Activated CD4-positive, CD25-positive, alpha-beta regulatory T cell treated with anti-CD3 and anti-CD28 coated beads, Interleukin-2, amount 50 U/mL, for 72 hours (primary cell): ENCODE data around the gene BIRC5.
A peak's percentile ranks its signal among the peaks of the same experiment; 100 is the strongest.

ENCODE experiments used
- DNase-seq: peaks from one replicate; pipeline ENCODE4 v3.0.0; 2021

The BIRC5 gene

DNA sequence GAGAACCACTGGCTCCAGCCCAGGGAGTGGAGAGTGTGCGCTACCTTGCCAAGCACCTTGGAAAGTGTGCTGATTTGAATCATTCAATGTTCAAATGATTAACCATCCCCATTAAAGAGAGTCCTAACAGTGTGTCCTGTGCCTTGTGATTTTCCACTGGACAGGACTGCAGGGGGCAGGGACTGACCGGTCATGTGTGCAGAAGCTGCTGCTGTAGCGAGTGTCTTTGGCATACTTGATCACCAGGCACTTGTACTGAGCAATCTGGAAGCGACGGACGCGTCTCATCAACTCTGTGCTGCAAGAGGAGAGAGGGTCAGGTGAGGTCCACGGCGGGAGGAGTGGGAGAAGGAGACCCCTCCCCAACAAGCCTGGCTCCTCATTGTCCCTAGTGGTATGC, 29.2 kb upstream of the BIRC5 start:
- no peak for DNase-seq

DNA sequence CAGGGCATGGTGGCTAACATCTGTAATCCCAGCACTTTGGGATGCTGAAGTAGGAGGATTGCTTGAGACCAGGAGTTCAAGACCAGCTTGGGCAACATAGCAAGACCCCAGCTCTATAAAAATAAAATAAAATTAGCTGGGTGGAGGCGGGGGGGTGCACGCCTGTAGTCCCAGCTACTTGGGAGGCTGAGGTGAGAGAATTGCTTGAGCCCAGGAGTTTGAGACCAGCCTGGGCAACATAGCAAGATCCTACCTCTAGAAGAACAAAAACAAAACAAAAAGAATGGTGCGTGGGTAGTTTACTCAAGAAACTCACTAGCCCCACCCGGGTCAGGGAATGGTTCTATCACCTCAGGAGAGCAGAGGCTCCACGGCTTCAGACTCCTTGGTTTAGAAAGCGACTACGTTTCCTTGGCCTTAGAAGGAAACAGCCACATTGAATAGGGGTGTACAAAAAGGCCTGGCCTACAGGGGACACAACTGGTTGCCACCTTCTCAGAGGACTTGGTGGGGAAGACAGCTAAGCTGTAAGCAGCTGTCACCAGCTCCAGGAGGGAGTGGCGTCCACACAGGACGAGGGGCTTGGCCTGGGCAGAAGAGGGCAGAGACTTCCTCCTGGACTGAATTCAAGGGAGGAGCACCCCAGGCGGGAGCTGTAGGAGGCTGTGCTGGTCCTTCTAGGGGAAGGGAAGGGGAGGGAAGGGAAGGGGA, 27.9 kb upstream of the BIRC5 start:
- DNase-seq, result no peak

DNA sequence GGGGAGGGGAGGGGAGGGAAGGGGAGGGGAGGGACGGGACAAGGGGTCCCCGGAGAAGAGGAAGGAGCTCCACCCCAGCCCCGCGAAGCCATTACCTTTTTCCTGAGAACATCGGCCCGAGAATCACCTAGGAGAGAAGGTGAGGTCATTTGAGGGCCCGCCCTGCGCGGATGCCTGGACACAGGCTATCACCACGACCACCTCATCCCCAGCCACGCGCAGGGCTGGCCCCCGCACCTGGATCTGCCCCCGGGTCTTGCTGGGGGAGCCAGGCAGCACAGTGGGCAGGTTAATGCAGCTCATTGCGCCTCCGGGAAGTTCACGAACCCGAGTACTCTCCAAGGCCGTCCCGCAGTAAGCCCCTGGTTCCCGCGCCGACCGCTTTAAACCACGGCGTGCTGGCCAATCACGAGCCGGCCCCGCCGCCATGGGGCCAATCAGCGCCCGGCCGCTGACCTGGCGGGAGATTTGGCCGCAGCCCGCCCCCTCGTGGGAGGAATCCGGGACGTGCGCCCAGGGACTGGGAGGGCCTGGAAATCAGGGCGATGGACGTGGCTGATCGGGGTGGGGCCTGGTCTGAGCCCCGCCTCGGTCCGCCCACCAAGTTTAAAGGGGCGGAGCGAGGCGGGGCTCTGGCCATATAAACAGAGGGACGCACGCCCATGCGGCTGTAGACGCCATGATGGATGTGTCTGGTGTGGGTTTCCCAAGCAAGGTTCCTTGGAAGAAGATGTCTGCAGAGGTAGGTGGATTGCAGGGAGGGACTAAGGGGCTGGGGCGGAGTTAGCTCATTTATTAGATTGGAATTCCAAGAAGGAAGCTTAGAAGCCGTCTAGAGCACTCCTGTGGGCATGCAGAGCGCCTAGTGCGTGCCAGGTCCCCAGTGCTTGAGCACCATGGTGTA, 27.1 kb upstream of the BIRC5 start, which contains the start of the genes AFMID and TK1:
Gene AFMID (plus strand): TSS at position 671 of the 904 bp plus-strand sequence. CDS start 9 bp downstream, at position 680.
Gene TK1 (minus strand): TSS at position 361 of the 904 bp plus-strand sequence. CDS start 58 bp downstream, at position 303.
- peak; percentile 93 for DNase-seq

DNA sequence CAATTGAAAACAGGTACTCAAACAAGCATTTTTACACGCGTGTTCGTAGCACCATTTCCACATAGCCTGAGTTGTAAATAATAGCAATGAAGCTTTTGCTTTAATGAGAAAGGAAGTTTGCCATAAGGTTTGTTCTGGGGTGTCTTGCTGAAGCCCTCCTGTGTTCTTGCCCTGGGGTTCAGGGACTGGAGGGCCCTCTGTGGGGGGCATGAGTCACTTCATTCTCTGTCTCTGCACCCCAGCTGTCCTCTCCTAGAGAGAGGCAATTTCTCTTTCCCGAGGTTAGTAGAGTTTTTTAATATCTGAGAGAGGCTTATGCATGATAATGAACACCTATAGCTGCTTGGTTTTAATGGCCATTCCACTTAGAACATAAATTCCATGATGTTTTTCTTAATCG, 17.3 kb upstream of the BIRC5 start:
- no peak for DNase-seq

DNA sequence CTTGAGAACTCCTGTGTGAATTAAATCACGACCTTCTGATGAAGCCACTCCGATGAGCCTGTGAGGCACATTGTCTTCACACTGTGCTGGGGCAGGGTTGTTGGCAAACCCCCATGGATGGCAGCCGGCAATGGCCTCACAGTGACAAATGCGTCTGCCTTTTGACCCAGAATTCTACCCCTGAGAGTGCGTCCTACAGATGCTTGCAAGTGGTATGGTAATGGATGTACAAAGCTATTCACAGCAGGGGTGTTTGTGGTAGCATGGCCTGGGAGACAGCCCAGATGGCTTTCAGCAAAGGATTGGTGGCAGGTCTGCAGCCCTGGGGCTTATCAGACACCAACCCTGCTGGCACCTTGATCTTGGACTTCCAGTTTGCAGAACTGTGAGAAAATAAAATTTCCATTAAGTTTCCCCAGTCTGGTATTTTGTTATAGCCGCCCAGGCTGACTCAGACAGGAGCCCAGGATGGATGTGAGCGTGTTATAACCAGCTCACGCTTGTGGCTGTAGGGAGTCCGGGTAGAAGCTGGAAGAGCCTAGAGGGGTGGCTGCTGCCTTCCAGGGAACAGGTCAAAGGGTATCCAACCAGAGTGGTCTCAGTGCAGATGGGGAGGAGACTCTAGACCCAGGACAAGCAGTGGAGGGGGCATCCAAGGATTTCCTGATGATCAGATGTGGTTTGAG, 16.8 kb upstream of the BIRC5 start:
- DNase-seq, result no peak

DNA sequence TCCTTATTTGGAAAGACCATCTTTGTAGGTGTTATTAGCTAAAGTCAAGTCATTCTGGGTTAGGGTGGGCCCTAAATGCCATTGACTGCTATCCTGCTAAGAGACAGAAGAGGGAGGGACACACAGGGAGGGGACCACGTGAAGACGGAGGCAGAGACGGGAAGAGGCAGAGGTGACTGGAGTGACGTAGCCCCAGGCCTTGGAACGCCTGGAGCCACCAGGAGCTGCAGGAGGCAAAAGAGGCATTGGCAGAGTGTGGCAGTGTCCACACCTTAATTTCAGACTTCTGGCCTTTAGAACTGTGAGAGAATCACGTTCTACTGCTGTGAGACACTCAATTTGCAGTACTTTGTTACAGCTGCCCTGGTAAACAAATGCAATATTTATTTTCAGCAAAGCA, 13.6 kb upstream of the BIRC5 start:
- DNase-seq, result no peak

DNA sequence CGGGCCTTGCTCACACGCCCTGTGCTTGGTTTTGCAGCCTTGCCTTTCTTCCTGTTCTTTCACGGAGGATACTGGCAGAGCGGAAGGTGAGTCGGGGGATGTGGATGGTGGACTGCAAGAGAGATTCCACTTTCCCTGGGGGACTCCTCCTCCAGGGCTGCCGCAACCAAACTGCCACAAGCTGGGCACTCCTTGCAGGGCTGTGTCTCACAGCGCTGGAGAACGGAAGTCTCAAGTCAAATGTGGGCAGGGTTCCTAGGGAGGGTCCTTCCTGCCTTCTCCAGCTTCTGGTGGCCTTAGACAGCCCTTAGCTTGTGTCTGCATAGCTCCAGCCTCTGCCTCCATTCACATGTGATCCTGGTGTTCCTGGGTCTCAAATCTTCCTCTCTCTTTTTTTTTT, 11.4 kb upstream of the BIRC5 start:
- DNase-seq, result no peak

DNA sequence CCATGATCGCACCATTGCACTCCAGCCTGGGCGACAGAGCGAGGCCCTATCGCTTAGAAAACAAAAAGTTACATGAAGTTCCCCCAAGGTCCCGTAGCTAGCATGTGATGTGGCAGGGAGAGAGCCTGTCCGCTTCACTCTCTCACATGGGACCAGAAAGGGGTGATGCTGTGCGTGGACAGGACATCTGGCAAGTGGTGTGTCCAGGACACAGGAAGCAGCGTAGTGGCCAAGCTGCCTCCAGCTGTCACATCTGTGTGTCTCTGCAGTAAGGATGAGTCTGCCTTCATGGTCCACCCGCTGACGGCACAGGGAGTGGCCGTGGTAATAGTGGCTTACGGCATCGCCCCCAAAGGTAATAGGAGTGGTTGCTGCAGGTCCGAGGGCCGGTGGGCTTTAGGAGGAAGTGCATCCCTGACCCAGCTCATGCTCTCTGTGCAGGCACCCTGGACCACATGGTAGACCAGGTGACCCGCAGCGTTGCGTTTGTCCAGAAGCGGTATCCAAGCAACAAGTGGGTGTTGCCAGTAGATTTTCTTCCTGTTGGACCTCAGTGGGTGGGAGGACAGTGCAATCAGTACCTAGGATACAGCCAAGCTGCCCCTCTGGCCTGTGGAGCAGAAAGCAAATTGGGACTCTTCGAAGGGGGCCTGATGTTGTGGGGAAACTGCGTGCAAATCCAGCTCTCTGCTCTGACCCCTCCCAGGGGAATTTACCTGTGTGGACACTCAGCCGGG, 9.5 kb upstream of the BIRC5 start:
- DNase-seq, result no peak

DNA sequence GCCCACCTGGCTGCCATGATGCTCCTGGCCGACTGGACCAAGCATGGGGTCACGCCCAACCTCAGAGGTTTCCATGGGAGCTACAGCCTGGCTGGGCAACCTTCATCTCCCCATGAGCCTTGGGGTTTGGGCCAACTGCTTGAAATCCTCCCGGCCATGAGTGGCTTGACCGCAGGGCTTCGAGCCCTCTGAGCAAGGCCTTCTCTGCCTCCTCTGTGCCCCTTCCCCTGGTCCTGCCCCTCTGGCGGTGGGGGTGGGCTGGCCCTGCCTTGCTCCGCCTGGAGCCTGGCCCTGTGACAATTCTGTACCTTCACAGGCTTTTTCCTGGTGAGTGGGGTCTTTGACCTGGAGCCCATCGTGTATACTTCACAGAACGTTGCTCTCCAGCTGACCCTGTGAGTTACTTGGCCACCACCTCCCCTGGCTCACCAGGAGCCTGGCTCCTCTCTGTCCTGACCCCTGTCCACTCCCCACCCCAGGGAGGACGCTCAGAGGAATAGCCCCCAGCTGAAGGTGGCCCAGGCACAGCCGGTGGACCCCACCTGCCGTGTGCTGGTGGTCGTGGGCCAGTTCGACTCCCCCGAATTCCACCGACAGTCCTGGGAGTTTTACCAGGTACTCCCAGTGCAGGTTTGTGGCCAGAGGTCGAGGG, 8.8 kb upstream of the BIRC5 start:
- no peak for DNase-seq

DNA sequence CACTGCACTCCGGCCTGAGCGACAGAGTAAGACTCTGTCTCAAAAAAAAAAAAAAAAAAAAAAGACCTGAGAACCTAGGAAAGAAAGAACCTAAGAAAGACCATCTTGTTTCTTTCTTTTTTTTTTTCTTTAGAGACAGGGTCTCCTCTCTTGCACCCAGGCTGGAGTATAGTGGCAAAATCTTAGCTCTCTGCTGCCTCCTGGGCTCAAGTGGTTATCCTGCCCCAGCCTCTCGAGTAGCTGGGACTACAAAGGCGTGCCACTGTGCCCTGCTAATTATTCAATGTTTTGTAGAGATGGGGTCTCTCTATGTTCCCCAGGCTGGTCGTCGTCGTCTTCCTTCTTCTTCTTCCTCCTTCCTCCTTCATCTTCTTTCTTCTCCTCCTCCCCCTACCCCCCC, 7.8 kb upstream of the BIRC5 start:
- no peak for DNase-seq

DNA sequence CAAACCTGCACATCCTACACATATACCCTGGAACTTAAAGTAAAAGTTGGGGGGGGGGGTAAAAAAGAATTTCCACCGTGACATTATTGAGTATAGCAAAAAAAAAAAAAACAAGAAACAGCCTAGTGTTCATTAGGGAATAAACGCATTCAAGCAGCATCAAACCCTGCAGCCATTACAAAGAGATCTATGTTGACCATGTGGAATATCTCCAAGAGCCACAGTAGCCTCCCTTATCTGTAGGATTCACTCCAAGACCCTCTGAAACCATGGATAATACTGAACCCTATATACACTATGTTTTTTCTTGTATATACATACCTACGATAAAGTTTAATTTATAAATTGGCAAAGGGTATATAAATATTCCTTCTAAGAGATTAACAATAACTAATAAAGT, 5.6 kb upstream of the BIRC5 start:
- DNase-seq, result no peak

DNA sequence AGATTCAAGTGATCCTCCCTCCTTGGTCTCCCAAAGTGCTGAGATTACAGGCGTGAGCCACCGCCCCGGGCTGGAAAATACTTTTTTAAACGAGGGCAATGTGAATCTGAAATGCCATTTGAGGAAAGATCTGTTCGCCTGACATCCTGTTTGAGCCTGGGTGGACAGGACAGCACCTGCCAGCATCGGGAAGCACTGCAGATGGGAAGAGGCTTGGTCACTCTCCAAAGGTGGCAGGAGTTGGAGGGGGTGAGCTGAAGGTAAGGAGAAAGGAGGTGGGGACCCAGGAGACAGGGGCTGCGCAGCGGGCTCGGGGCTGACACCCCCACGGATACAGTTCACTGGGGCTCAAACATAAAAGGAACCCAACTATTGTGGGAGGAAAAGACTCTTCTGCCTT, 3.9 kb upstream of the BIRC5 start:
- no peak for DNase-seq

DNA sequence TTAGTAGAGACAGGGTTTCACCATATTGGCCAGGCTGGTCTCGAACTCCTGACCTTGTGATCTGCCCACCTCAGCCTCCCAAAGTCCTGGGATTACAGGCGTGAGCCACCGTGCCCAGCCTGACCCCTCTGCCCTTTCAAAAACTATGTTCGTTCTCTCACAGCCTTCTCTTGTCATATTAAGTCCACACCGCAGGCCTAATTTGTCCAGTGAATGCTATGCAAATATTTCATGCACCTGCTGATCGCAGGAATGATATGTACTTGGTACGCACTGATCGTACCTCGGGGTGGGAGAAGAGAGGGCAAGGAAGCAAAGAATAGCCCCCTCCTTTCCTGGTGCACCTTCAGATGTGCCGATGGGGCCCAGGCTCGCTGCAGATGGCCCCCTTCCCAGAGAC, 3.0 kb upstream of the BIRC5 start:
- DNase-seq, result no peak

DNA sequence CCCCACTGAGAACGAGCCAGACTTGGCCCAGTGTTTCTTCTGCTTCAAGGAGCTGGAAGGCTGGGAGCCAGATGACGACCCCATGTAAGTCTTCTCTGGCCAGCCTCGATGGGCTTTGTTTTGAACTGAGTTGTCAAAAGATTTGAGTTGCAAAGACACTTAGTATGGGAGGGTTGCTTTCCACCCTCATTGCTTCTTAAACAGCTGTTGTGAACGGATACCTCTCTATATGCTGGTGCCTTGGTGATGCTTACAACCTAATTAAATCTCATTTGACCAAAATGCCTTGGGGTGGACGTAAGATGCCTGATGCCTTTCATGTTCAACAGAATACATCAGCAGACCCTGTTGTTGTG, 631 bp downstream of the BIRC5 start:
- no peak for DNase-seq

DNA sequence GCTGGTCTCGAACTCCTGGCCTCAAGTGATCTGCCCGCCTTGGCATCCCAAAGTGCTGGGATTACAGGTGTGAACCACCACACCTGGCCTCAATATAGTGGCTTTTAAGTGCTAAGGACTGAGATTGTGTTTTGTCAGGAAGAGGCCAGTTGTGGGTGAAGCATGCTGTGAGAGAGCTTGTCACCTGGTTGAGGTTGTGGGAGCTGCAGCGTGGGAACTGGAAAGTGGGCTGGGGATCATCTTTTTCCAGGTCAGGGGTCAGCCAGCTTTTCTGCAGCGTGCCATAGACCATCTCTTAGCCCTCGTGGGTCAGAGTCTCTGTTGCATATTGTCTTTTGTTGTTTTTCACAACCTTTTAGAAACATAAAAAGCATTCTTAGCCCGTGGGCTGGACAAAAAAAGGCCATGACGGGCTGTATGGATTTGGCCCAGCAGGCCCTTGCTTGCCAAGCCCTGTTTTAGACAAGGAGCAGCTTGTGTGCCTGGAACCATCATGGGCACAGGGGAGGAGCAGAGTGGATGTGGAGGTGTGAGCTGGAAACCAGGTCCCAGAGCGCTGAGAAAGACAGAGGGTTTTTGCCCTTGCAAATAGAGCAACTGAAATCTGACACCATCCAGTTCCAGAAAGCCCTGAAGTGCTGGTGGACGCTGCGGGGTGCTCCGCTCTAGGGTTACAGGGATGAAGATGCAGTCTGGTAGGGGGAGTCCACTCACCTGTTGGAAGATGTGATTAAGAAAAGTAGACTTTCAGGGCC, 5.5 kb downstream of the BIRC5 start:
- no peak for DNase-seq

DNA sequence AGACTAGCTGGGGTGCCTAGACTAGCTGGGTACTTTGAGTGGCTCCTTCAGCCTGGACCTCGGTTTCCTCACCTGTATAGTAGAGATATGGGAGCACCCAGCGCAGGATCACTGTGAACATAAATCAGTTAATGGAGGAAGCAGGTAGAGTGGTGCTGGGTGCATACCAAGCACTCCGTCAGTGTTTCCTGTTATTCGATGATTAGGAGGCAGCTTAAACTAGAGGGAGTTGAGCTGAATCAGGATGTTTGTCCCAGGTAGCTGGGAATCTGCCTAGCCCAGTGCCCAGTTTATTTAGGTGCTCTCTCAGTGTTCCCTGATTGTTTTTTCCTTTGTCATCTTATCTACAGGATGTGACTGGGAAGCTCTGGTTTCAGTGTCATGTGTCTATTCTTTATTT, 9.0 kb downstream of the BIRC5 start:
- DNase-seq, result no peak

DNA sequence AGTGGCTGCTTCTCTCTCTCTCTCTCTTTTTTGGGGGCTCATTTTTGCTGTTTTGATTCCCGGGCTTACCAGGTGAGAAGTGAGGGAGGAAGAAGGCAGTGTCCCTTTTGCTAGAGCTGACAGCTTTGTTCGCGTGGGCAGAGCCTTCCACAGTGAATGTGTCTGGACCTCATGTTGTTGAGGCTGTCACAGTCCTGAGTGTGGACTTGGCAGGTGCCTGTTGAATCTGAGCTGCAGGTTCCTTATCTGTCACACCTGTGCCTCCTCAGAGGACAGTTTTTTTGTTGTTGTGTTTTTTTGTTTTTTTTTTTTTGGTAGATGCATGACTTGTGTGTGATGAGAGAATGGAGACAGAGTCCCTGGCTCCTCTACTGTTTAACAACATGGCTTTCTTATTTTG, 9.7 kb downstream of the BIRC5 start:
- no peak for DNase-seq

DNA sequence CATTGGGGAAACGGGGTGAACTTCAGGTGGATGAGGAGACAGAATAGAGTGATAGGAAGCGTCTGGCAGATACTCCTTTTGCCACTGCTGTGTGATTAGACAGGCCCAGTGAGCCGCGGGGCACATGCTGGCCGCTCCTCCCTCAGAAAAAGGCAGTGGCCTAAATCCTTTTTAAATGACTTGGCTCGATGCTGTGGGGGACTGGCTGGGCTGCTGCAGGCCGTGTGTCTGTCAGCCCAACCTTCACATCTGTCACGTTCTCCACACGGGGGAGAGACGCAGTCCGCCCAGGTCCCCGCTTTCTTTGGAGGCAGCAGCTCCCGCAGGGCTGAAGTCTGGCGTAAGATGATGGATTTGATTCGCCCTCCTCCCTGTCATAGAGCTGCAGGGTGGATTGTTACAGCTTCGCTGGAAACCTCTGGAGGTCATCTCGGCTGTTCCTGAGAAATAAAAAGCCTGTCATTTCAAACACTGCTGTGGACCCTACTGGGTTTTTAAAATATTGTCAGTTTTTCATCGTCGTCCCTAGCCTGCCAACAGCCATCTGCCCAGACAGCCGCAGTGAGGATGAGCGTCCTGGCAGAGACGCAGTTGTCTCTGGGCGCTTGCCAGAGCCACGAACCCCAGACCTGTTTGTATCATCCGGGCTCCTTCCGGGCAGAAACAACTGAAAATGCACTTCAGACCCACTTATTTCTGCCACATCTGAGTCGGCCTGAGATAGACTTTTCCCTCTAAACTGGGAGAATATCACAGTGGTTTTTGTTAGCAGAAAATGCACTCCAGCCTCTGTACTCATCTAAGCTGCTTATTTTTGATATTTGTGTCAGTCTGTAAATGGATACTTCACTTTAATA, 10.4 kb downstream of the BIRC5 start:
- no peak for DNase-seq

DNA sequence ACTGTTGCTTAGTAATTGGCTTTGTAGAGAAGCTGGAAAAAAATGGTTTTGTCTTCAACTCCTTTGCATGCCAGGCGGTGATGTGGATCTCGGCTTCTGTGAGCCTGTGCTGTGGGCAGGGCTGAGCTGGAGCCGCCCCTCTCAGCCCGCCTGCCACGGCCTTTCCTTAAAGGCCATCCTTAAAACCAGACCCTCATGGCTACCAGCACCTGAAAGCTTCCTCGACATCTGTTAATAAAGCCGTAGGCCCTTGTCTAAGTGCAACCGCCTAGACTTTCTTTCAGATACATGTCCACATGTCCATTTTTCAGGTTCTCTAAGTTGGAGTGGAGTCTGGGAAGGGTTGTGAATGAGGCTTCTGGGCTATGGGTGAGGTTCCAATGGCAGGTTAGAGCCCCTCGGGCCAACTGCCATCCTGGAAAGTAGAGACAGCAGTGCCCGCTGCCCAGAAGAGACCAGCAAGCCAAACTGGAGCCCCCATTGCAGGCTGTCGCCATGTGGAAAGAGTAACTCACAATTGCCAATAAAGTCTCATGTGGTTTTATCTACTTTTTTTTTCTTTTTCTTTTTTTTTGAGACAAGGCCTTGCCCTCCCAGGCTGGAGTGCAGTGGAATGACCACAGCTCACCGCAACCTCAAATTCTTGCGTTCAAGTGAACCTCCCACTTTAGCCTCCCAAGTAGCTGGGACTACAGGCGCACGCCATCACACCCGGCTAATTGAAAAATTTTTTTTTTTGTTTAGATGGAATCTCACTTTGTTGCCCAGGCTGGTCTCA, 11.2 kb downstream of the BIRC5 start:
- no peak for DNase-seq
